Left ventricle myocardium inferior (tissue), 1 donor: ENCODE results near the gene HSPD1. TPM values are rescaled to one million over a fixed set of nuclear protein-coding genes. Genes with fewer than 3 reads are reported as not detected.
"Not testable (repeated sequence)": the region's sequence is repeated elsewhere in the genome, so short reads cannot be mapped to it uniquely, and the experiment has no call there.

Experiments used
- DNase-seq: peaks from one replicate; pipeline ENCODE4 v3.0.0-alpha.2; 2020
- H3K27ac ChIP-seq: fragments of 200-600 bp; replicated peaks from 2 replicates; pipeline ENCODE4 v1.8.0; 2021
- H3K27me3 ChIP-seq: fragments of 200-600 bp; 2 replicates; pipeline ENCODE4 v1.8.0; 2021; ENCODE audit warnings: low read depth
- H3K36me3 ChIP-seq: fragments of 200-600 bp; 2 replicates; pipeline ENCODE4 v1.8.0; 2021
- H3K4me1 ChIP-seq: fragments of 200-600 bp; 2 replicates; pipeline ENCODE4 v1.8.0; 2021
- H3K4me3 ChIP-seq: fragments of 200-600 bp; 2 replicates; pipeline ENCODE4 v1.8.0; 2021; ENCODE audit warnings: mild to moderate bottlenecking, moderate library complexity
- H3K9me3 ChIP-seq: fragments of 200-600 bp; replicated peaks from 2 replicates; pipeline ENCODE4 v1.8.0; 2021
- intact Hi-C: fragments of 100-400 bp; cut with micrococcal nuclease; formaldehyde crosslinking; loops from one replicate; pipeline ENCODE4 v1.11.0; 2022
- total RNA-seq: library from RNA; stranded (reverse); fragmentation: NEBNext Ultra II Directional; extraction: Animal tissue kit (Norgen Biotek cat#: 25700); gene quantifications from one replicate; pipeline ENCODE4 v1.2.1, GENCODE V29; 2021
- TF ChIP-seq, protein P1 (sequence below): fragments of 200-600 bp; IDR thresholded peaks from 2 replicates; pipeline ENCODE4 v1.8.0; 2021; ENCODE audit warnings: antibody characterized with exemption, mild to moderate bottlenecking, borderline replicate concordance
- donor health status: DM: no; HTN: yes; CAD: no; lungs with severe emphysema.

The HSPD1 gene
- total RNA-seq, 1 donor from 2014 or later, result 143 TPM

DNA sequence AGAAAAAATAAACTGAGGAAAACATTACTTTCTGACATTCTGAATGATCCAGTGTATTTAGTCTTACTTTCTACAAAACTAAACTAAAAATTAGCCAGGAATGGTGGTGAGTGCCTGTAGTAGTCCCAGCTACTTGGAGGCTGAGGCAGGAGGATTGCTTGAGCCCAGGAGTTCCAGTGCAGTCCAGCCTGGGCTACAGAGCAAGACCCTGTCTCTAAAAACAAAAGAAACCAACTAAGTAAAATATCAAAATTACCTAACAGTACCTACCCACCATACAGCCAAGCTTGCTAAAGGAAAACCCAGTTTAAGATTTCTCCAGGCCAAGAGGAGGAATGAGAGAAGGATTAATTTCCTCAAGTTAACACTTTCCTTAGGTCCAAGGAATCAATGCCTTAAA lies 2.9 kb downstream of the HSPD1 start:
- DNase-seq, result no peak
- Histone ChIP-seq H3K27me3 (no peaks in the 10 kb centered on the region), H3K4me3 (no peak overlapping the region), H3K36me3 (peaks cover 64% of the 10 kb centered on the region), H3K4me1 (peaks cover 63% of the 10 kb centered on the region), H3K9me3 (no peaks in the 10 kb centered on the region), H3K27ac (no peak overlapping the region)
- TF ChIP-seq, protein P1, sequence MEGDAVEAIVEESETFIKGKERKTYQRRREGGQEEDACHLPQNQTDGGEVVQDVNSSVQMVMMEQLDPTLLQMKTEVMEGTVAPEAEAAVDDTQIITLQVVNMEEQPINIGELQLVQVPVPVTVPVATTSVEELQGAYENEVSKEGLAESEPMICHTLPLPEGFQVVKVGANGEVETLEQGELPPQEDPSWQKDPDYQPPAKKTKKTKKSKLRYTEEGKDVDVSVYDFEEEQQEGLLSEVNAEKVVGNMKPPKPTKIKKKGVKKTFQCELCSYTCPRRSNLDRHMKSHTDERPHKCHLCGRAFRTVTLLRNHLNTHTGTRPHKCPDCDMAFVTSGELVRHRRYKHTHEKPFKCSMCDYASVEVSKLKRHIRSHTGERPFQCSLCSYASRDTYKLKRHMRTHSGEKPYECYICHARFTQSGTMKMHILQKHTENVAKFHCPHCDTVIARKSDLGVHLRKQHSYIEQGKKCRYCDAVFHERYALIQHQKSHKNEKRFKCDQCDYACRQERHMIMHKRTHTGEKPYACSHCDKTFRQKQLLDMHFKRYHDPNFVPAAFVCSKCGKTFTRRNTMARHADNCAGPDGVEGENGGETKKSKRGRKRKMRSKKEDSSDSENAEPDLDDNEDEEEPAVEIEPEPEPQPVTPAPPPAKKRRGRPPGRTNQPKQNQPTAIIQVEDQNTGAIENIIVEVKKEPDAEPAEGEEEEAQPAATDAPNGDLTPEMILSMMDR, result no peak
- intact Hi-C loops, result loop anchor here (10.0 kb wide), 1 partner anchor 92 kb away; no protein-coding TSS in a partner anchor

DNA sequence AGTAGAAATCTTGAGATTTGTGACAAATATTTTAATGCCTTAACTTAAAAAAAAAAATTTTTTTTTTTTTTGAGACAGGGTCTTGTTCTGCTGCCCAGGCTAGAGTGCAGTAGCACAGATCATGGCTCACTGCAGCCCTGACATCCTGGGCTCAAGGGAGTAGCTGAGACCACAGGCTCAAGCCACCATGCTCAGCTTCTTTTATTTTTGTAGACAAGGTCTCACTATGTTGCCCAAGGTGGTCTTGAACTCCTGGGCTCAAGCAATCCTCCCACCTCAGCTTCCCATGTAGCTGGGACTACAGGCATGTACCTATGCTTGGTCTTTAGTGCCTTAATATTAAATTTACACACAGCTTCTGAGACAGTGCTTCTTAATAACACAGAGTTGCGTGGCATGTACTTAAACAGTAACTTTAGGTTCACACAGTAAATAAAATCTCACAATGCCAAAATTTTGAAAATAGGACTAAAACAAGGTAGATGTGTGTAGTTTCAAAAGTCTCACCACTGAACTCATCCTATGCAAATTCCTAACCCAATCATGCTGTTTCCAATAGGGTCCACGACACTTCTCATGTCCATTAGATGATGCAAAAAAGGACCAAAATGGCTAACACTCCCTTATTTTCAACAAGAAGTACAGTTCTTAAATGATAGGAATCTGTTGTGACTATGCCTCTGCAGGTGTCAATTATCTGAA lies 4.1 kb downstream of the HSPD1 start:
- H3K27me3 ChIP-seq, result no peaks in the 10 kb centered on the region
- H3K9me3 ChIP-seq, result no peaks in the 10 kb centered on the region
- intact Hi-C loops, result loop anchor here (10.0 kb wide), 1 partner anchor 91 kb away; no protein-coding TSS in a partner anchor
- H3K27ac ChIP-seq, result no peak overlapping the region
- no peak overlapping the region for H3K4me3 ChIP-seq
- H3K4me1 ChIP-seq, result peaks cover 51% of the 10 kb centered on the region
- TF ChIP-seq, protein P1, result no peak
- peaks cover 72% of the 10 kb centered on the region for H3K36me3 ChIP-seq
- DNase-seq, result no peak

DNA sequence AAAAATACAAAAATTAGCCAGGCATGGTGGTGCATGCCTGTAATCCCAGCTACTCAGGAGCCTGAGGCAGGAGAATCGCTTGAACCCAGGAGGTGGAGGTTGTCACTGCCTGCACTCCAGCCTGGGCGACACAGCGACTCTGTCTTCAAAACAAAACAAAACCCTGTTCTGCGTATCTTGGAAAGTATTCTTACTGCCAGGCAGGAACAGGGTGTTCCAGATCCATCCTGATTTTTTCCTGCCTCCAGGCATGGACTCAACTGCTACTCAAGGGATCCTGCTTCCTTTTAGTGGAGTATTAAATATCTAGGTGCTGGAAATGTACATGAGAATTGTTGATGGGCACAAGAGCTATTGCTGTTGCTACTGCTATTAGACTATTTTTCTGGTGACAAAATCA lies 12.3 kb downstream of the HSPD1 start:
- Histone ChIP-seq H3K4me3 (no peak overlapping the region), H3K27me3 (no peaks in the 10 kb centered on the region), H3K27ac (peak overlapping the region; percentile 74), H3K4me1 (peaks cover 9% of the 10 kb centered on the region), H3K36me3 (peaks cover 95% of the 10 kb centered on the region), H3K9me3 (peaks cover 15% of the 10 kb centered on the region)
- no peak for DNase-seq
- intact Hi-C loops, result no loop called here
- TF ChIP-seq, protein P1, result no peak

DNA sequence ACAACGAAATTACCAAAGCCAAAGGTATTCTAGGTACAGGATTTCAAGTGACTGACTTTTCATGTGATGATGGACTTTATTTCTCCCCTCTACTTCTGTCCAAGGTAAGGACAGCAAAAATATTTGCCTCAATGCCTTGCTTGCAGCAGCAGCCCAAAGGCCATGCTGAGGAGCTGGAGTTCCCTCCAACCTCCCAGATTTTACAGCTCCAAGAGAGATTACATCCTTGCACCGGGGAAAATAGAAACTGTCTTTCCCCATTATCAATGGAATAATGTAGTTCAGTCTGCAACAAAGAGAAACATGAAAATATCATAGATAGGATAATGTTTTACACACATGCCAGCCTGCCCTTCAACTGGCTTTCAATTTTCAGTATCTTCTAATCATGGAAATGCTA lies 13.5 kb downstream of the HSPD1 start:
- H3K27ac ChIP-seq, result peak overlapping the region; percentile 1
- DNase-seq, result no peak
- no peak overlapping the region for H3K4me3 ChIP-seq
- H3K4me1 ChIP-seq, result peaks cover 9% of the 10 kb centered on the region
- H3K27me3 ChIP-seq, result no peaks in the 10 kb centered on the region
- peaks cover 94% of the 10 kb centered on the region for H3K36me3 ChIP-seq
- H3K9me3 ChIP-seq, result peaks cover 15% of the 10 kb centered on the region
- intact Hi-C loops, result no loop called here
- TF ChIP-seq, protein P1, result no peak

DNA sequence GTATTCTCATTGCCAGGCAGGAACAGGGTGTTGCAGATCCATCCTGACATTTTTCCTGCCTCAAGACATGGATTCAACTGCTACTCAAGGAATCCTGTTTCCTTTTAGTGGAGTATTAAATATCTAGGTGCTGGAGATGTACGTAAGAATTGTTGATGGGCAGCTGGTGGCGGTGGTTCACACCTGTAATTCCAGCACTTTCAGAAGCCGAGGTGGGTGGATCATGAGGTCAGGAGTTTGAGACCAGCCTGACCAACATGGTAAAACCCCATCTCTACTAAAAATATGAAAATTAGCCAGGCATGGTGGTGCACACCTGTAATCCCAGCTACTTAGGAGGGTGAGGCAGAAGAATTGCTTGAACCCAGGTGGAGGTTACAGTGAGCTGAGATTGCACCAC lies 15.4 kb downstream of the HSPD1 start:
- Histone ChIP-seq H3K9me3 (peaks cover 15% of the 10 kb centered on the region), H3K36me3 (peaks cover 83% of the 10 kb centered on the region)
- H3K27me3 ChIP-seq, DNase-seq, H3K4me1 ChIP-seq, H3K27ac ChIP-seq, intact Hi-C loops, H3K4me3 ChIP-seq: not testable (repeated sequence)
